Measurements from ENCODE around the gene LY6G5C. TPM values are rescaled to one million over a fixed set of nuclear protein-coding genes. Genes with fewer than 3 reads are reported as not detected.

The LY6G5C gene
- total and polyA plus RNA-seq, 9 of the 15 experiments (the other 6 are each of a cell fraction or from before 2014, with no cell fraction given): 0.10 to 0.67 (median 0.46) TPM; not detected in 4

DNA sequence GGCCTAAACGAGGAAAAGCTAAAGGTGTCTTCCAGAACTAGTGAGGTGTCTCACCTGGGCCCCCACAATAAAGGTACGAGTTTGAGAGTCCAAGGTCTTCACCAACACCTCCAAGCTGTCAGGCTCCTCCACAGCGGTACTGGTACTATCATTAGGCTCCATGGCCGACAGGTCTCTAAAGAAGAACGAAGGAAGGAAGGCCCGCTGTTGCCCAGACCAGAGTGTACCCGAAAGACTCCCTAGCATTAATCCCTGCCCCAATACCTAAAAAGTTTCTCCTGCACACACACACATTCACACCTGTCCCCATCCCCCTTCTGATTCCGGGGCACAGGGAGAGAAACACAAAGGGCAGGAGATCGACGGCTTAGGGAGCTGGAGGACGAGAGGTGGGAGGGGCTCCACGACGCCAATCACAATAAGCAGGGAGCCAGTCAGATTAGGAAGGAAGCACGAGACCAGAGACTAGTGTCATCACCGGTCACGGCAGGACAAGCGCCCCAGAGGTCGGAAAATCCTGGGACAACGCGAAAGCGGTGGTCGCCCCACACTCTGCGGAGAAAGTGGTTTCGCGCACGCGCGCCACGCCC lies 29.2 kb downstream of the LY6G5C start (continued):
- TF ChIP-seq, protein P1, sequence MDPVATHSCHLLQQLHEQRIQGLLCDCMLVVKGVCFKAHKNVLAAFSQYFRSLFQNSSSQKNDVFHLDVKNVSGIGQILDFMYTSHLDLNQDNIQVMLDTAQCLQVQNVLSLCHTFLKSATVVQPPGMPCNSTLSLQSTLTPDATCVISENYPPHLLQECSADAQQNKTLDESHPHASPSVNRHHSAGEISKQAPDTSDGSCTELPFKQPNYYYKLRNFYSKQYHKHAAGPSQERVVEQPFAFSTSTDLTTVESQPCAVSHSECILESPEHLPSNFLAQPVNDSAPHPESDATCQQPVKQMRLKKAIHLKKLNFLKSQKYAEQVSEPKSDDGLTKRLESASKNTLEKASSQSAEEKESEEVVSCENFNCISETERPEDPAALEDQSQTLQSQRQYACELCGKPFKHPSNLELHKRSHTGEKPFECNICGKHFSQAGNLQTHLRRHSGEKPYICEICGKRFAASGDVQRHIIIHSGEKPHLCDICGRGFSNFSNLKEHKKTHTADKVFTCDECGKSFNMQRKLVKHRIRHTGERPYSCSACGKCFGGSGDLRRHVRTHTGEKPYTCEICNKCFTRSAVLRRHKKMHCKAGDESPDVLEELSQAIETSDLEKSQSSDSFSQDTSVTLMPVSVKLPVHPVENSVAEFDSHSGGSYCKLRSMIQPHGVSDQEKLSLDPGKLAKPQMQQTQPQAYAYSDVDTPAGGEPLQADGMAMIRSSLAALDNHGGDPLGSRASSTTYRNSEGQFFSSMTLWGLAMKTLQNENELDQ (CRISPR knock-in tag; IDR thresholded peaks at IDR 0.05; ENCODE audit: borderline replicate concordance): 0 out of 2 replicates have a peak, but pooled peaks have one; percentile 71
- TF ChIP-seq, protein P2, sequence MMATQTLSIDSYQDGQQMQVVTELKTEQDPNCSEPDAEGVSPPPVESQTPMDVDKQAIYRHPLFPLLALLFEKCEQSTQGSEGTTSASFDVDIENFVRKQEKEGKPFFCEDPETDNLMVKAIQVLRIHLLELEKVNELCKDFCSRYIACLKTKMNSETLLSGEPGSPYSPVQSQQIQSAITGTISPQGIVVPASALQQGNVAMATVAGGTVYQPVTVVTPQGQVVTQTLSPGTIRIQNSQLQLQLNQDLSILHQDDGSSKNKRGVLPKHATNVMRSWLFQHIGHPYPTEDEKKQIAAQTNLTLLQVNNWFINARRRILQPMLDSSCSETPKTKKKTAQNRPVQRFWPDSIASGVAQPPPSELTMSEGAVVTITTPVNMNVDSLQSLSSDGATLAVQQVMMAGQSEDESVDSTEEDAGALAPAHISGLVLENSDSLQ (IDR thresholded peaks at IDR 0.05): peak; percentile 98
- TF ChIP-seq FOXK2 (conservative IDR thresholded peaks at IDR 0.05 in 1 of 2, IDR thresholded peaks at IDR 0.05 in 1 of 2; ENCODE audit: low read depth in 2 of 2) (peak; percentile 84 to 85), NR2C2 (CRISPR knock-in tag; IDR thresholded peaks at IDR 0.05) (peak; percentile 35), NR2C2 (tag; IDR thresholded peaks at IDR 0.05) (no peak), MXI1 (IDR thresholded peaks at IDR 0.05; ENCODE audit: low read depth, low read length) (peak; percentile 84), TAF15 (IDR thresholded peaks at IDR 0.05; ENCODE audit: low read depth, low read length) (no peak; the same call in 1 of the 2 replicates), SPI1 (IDR thresholded peaks at IDR 0.05; ENCODE audit: borderline replicate concordance, low read depth, low read length) (peak; percentile 36; the same call in 1 of the 2 replicates), ZNF75A (CRISPR knock-in tag; IDR thresholded peaks at IDR 0.05) (no peak), CTBP1 (IDR thresholded peaks at IDR 0.05; ENCODE audit: borderline replicate concordance) (no peak), OTX1 (CRISPR knock-in tag; IDR thresholded peaks at IDR 0.05) (no peak), NR1H2 (CRISPR knock-in tag; IDR thresholded peaks at IDR 0.05) (no peak), BHLHE40 (IDR thresholded peaks at IDR 0.05; ENCODE audit: low read length) (peak; percentile 99), NR4A1 (CRISPR knock-in tag; IDR thresholded peaks at IDR 0.05) (no peak; the same call in 1 of the 2 replicates), NR4A1 (tag; IDR thresholded peaks at IDR 0.05) (0 out of 2 replicates have a peak, but pooled peaks have one; percentile 16), TOE1 (IDR thresholded peaks at IDR 0.05; ENCODE audit: borderline replicate concordance) (no peak), TOE1 (CRISPR knock-in tag; IDR thresholded peaks at IDR 0.05; ENCODE audit: borderline replicate concordance, low read depth) (peak; percentile 81; the same call in 1 of the 2 replicates), STAT5A (IDR thresholded peaks at IDR 0.05; ENCODE audit: borderline replicate concordance, low read length) (no peak; the same call in 1 of the 2 replicates), NFYB (IDR thresholded peaks at IDR 0.05; ENCODE audit: extremely low read depth, insufficient read length) (peak; percentile 63), ZNF444 (CRISPR knock-in tag; IDR thresholded peaks at IDR 0.05) (0 out of 2 replicates have a peak, but pooled peaks have one; percentile 24), SMARCA5 (IDR thresholded peaks at IDR 0.05) (no peak)
- TF ChIP-seq, protein P3, sequence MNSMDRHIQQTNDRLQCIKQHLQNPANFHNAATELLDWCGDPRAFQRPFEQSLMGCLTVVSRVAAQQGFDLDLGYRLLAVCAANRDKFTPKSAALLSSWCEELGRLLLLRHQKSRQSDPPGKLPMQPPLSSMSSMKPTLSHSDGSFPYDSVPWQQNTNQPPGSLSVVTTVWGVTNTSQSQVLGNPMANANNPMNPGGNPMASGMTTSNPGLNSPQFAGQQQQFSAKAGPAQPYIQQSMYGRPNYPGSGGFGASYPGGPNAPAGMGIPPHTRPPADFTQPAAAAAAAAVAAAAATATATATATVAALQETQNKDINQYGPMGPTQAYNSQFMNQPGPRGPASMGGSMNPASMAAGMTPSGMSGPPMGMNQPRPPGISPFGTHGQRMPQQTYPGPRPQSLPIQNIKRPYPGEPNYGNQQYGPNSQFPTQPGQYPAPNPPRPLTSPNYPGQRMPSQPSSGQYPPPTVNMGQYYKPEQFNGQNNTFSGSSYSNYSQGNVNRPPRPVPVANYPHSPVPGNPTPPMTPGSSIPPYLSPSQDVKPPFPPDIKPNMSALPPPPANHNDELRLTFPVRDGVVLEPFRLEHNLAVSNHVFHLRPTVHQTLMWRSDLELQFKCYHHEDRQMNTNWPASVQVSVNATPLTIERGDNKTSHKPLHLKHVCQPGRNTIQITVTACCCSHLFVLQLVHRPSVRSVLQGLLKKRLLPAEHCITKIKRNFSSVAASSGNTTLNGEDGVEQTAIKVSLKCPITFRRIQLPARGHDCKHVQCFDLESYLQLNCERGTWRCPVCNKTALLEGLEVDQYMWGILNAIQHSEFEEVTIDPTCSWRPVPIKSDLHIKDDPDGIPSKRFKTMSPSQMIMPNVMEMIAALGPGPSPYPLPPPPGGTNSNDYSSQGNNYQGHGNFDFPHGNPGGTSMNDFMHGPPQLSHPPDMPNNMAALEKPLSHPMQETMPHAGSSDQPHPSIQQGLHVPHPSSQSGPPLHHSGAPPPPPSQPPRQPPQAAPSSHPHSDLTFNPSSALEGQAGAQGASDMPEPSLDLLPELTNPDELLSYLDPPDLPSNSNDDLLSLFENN (IDR thresholded peaks at IDR 0.05; ENCODE audit: low read depth in 2 of 2, low read length in 2 of 2): 0 out of 4 replicates have a peak, but pooled peaks of 1 of the 2 experiments have one; percentile 24
